GM18519 (cell line): ENCODE results near the gene LRRC32.
"Not testable (repeated sequence)": the region's sequence is repeated elsewhere in the genome, so short reads cannot be mapped to it uniquely, and the experiment has no call there.

Experiments used
- ATAC-seq: cut with Tn5 transposase; IDR thresholded peaks from one replicate; pipeline ENCODE4 v1.9.1; 2021; ENCODE audit warnings: mild to moderate bottlenecking, moderate library complexity; ENCODE audit not compliant: unreplicated experiment, low FRiP score

Gene LRRC32

GRCh38 chr11:76617553-76618265 lies 52.8 kb downstream of the LRRC32 start:
- ATAC-seq = no peak

GRCh38 chr11:76616676-76617552 lies 53.6 kb downstream of the LRRC32 start:
- no peak for ATAC-seq

- no peak for ATAC-seq
These were observed 54.6 kb downstream of the LRRC32 start for GRCh38 chr11:76615950-76616349.

GRCh38 chr11:76614471-76615179 lies 55.9 kb downstream of the LRRC32 start:
- ATAC-seq = no peak

GRCh38 chr11:76613901-76614300 lies 56.6 kb downstream of the LRRC32 start:
- ATAC-seq = no peak

- ATAC-seq = no peak
These were observed 58.3 kb downstream of the LRRC32 start for GRCh38 chr11:76612226-76612625.

GRCh38 chr11:76610871-76611475 lies 59.6 kb downstream of the LRRC32 start:
- ATAC-seq = no peak

GRCh38 chr11:76610371-76610770 lies 60.2 kb downstream of the LRRC32 start:
- ATAC-seq = no peak

GRCh38 chr11:76609736-76610370 lies 60.7 kb downstream of the LRRC32 start:
- no peak for ATAC-seq

- ATAC-seq = not testable (repeated sequence)
These were observed 61.6 kb downstream of the LRRC32 start for GRCh38 chr11:76608879-76609460.

GRCh38 chr11:76608228-76608627 lies 62.3 kb downstream of the LRRC32 start:
- not testable (repeated sequence) for ATAC-seq
